SK-N-DZ (cell line): ENCODE results near the gene CRTAC1.

Experiments used
- DNase-seq: peaks from one replicate; pipeline ENCODE4 v3.0.0-alpha.2; 2015; ENCODE audit warnings: low spot score

Gene CRTAC1

DNA sequence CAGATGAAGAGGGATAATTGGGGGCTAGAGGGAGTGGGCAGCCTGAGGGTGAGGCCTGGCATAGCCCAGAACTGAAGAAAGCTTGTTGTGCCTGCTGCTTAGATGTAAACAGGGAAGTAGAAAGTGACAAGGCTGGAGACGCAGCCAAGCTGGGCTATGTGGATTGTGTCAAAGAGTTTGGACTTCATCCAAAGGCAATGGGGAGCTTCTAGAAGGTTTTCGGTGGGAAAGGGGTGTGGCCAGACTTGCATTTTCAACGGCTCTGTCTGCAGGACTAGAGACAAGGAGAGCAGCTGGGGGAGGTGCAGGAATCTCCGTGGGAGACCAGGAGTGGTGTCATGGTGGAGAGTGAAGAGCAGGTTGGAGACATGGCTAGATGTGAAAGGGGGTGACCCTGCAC is 132.0 kb downstream of the CRTAC1 start:
- DNase-seq = no peak

DNA sequence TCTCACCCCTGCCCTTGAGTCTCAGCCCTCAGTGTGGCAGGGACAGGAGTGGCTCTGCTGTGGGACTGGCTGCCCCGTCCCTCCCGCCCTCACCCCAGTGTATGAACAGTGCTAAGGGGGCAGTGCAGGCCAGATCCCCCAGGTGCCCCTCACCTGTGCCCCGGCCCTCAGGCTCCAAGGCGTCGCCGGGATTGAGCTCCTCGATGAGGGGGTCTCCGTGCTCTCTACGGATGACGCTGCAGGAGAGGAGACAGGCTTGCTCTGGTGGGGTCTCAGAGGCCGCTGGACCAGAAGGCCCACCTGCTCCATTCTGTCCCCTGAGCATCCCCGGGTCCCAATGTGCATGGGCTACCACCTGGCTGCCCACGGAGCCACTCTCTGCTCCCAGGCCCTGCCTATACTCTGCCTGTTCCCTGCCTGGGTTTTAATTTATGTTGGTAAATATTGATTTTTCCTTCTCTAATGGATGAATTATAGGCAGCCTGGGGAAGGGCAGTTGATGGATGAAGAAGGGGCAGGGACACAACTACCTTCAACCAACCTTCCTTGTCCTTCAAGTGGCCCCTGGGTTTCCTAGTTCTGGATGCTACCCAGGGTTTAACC is 133.6 kb downstream of the CRTAC1 start:
- DNase-seq = no peak

DNA sequence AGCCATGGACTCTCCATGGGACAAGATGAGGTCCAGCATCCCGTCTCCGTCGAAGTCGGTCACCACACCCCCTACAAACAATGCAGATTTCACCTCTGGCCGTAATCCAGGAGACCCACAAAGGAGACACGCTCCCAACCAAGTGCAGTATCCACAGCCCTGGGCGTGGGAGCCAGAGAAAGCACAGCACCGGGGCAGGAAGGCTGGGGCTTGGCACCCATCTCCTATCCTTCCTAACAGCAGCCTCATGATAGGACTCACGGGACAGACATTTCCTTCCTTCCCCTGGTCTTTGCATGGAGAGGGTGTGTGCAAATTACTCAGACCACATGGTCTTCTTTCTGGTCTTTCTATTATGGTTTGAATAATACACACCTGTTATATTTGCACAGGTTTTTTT is 134.5 kb downstream of the CRTAC1 start:
- no peak for DNase-seq

DNA sequence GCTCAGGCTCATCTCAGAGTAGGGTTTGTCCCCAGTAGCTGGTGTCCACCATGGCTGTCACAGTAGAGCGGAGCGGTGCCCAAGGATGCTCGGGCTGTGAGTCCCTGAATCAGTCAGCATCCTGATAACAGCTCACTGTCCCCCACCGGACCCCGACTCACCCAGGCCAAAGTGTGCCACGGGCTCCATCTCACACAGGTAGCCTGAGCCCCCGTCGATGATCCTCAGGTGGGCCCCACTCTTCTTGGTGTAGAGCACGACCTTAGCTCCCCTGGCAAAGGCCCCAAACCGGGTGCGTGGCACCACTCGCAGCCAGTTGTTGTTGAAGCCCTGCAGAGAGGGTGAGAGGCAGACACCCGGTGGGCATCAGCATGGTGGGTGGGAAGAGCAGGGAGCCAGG is 135.3 kb downstream of the CRTAC1 start:
- DNase-seq = no peak

DNA sequence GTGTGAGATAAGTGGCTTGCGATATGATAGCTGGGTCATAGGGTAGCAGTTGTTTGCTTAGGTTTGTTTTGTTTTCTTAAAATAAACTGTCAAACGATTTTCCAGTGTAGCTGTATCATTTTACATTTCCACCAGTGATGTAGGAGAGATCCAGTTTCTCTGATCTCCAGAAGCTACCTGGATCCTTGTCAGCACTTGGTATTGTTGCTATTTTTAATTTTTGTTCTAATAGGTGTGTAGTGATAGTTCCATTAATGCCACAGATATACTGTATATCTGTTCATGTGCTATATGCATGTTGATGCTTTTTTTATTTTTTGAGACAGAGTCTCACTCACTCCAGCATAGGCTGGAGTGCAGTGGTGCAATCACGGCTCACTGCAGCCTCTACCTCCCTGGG is 136.3 kb downstream of the CRTAC1 start:
- no peak for DNase-seq

GRCh38 chr10:97892939-97893338 is 137.5 kb downstream of the CRTAC1 start:
- DNase-seq = no peak

GRCh38 chr10:97892506-97892905 is 137.9 kb downstream of the CRTAC1 start:
- no peak for DNase-seq

GRCh38 chr10:97891497-97892167 is 138.8 kb downstream of the CRTAC1 start:
- DNase-seq = peak; percentile 47

DNA sequence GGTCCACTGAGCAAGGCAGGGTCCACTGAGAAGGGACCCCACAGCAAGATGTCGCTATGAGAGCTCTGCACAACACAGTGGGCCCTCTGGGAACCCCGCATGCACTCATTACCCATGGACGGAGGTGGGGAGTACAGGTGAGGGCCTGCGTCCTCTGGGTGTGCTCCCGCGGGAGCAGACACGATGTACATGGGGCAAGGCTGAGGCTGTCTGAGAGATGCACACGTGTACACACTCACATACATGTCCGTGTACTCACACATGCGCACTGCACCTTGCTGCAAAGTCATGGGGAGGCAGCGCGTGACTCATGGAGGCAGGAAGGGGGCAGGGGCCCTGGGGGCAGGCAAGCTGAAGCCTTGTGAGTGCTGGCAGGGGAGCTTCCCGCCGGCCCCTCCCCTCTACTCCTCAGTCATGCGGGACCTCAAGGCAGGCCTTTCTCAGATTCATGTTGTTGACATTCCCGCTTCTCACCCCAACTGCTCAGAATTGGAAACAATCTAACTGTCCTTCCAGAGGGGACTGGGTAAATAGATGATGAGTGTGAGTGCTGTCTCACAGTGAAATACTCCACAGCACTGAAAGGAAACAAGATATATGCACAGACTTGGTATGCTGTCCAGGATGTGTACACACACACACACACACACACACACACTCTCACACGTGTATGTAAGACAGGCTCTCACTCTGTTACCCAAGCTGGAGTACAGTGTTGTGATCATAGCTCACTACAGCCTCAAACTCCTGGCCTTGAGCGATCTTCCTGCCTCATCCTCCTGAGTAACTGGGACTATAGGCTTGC is 140.8 kb downstream of the CRTAC1 start:
- no peak for DNase-seq

DNA sequence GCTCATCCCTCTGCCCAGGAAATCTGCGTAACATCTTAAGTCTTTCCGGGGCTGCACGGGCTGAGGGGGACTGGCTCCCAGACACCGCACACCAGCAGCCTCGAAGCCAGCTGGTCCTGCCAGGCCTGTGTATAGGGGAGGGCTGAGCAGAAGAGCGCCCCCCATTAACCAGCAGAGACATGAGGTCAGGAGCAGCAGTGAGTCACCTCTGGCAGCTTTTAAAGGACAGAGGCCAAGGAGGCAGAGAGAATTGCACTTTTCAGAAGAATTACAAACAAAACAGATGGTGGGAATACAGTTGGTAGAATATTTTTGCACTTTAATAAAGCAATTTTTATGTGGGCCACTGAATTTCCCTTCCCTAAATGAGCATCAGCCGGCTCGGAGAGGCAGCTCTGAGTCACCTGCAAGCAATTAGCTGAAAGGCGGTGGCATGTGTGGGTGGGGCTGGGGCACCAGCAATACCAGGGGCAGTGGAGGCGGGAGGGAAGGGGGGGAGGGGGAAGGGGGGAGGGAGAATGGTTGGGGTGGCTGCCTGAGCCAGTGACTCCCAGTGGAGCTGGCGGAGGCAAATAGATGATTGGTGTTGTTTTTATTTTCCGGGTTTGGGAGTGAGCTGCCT is 141.7 kb downstream of the CRTAC1 start:
- DNase-seq = no peak

DNA sequence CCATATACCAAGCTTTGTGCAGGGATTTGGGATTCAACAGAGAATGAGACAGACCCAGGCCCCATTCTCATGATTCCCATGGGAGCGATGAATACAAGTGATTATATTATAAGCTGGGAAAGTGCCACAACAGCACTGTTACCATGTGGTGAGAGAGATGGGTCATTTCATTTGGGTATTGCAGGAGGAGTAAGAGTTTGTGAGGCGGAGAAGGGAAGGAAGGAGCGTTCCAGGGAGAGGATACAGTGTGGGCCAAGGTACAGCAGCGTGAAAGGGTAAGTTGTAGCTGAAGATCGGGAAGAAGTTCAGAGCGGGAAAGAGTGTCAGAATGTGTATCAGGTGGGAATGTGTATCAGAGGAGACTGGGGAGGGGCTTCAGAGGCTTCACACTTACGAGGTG is 142.3 kb downstream of the CRTAC1 start:
- DNase-seq = no peak

DNA sequence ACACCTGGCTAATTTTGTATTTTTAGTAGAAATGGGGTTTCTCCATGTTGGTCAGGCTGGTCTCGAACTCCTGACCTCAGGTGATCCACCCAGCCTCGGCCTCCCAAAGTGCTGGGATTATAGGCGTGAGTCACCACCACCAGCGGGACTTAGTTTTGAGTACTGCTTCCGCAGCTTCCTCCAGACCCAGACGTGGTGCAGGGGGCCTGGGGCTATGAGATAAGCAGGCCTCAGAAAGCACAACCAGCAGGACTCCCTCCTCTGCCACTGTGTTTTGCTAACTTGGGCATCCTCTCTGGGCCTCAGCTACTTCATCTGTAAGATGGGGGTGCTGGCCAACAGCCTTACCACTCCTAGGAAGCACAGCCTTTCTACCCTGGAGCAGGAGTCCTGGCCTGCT is 143.0 kb downstream of the CRTAC1 start:
- no peak for DNase-seq

DNA sequence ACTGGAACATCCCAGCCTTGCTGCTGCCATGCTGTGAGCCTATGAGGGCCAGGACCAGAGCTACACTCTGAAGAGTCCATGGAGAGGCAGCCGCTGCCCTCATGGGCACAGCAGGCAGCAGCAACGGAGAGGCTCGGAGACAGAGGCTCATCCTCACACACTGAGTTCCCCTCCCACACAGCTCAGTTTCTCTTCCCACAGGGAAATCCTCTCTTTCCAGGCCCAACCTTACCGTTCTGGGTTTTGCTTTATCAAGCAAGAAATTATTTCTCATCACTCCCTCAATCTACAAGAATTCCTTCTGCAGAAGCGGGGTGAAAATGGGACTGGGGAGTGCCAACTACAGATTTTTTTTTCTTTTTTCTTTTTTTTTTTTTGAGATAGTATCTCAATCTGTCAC is 144.1 kb downstream of the CRTAC1 start:
- no peak for DNase-seq

GRCh38 chr10:97883092-97883485 is 147.3 kb downstream of the CRTAC1 start:
- DNase-seq = no peak

- no peak for DNase-seq
These were observed 148.0 kb downstream of the CRTAC1 start for GRCh38 chr10:97882142-97883091.

DNA sequence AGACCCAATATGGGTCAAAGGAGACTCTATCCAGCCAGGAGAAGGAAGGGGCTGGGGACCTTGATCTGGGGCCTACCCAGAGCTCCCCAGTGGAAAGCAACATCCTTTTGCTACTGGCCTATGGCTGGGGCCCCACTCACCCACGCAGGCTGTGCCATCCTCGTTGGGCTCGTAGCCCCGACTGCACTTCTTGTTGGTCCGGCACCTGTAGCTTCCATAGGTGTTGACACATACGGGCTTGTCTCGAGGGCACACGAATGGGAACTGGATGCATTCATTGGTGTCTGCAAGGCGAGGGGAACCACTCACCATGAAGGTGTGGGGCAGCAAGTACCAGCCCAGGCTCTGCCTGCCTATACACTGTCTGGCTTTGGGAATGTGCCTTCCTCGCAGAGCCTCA is 150.3 kb downstream of the CRTAC1 start:
- no peak for DNase-seq

GRCh38 chr10:97879241-97879640 is 151.2 kb downstream of the CRTAC1 start:
- DNase-seq = no peak

- DNase-seq = no peak
These were observed 154.0 kb downstream of the CRTAC1 start for GRCh38 chr10:97876402-97876801.

DNA sequence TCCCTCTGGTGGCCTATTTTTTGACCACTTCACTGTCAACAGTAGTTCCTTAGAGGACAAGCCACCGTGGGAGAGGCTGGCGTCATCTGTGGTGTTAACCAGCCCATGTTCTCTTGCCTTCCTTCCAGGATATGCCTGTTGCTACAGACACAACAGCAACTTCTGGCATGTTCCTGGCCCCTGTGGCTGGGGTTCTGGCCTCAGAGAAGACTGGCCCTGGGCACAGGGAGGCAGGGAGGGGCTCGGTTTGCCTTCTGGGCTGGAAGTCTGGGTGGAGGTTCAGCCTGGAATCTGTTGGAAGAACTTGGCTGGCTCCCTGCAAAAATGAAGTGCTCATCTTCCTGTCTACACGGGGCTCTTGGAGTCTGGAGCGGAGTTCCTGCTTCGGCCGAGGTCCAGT is 155.0 kb downstream of the CRTAC1 start:
- no peak for DNase-seq

- no peak for DNase-seq
These were observed 156.1 kb downstream of the CRTAC1 start for GRCh38 chr10:97874332-97874731.

DNA sequence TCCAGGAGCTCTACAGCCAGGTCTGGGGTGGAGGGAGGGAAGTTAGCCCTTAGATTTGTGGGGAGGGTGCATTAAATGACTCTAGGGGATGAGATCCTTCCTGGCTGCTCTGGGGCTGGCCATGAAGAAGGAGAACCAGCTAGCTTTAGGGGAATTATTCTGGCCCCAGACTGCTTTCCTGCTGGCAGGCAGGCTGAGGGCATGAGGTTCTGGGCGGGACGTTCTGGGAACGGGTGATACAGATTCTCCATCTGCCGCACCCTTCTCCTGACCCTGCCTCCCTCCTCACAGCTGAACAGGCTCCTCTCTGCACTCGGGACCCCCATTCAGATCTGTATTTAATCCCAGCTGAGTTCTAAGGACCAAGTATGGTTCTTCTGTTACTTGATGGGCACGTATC is 156.9 kb downstream of the CRTAC1 start:
- no peak for DNase-seq
